Transverse colon (tissue), 4 donors: ENCODE results near the gene ICAM4. TPM values are rescaled to one million over a fixed set of nuclear protein-coding genes. Genes with fewer than 3 reads are reported as not detected.
"Not testable (repeated sequence)": the region's sequence is repeated elsewhere in the genome, so short reads cannot be mapped to it uniquely, and the experiment has no call there.

Experiments
- DNase-seq: peaks from one replicate; pipeline ENCODE4 v3.0.0-alpha.2; 2019
- H3K27ac ChIP-seq, 4 donors: fragments of 200-600 bp; sonication (generic); 2 replicates each; pipeline ENCODE4 v1.5.1; 2016 to 2018; ENCODE audit warnings: inconsistent platforms in 4 of 4
- H3K27me3 ChIP-seq: fragments of 200-600 bp; sonication (generic); 2 replicates; pipeline ENCODE4 v1.5.1; 2017; ENCODE audit warnings: inconsistent platforms
- H3K36me3 ChIP-seq, 4 donors: fragments of 200-600 bp; sonication (generic); 2 replicates each; pipeline ENCODE4 v1.5.1; 2017 to 2019; ENCODE audit warnings: inconsistent platforms in 4 of 4
- H3K4me1 ChIP-seq, 4 donors: fragments of 200-600 bp; sonication (generic); 2 replicates each; pipeline ENCODE4 v1.5.1; 2017 to 2020; ENCODE audit warnings: inconsistent platforms in 4 of 4
- H3K4me3 ChIP-seq, 4 donors: fragments of 200-600 bp; sonication (generic); 1 replicate in 1 of 4; 2 replicates in 3 of 4; pipeline versions ENCODE4 v1.5.1 to v1.6.1; 2017 to 2019; ENCODE audit warnings: inconsistent platforms in 4 of 4
- H3K9me3 ChIP-seq, 2 donors: fragments of 200-600 bp; sonication (generic); 2 replicates each; pipeline ENCODE4 v1.5.1; 2017 to 2019; ENCODE audit warnings: inconsistent platforms in 2 of 2
- EP300 ChIP-seq: sonication (generic); formaldehyde crosslinking; IDR thresholded peaks from one replicate; pipeline ENCODE4 v1.6.1; 2017; ENCODE audit warnings: antibody characterized with exemption, low read depth
- POLR2A ChIP-seq: fragments of 450-650 bp; IDR thresholded peaks from one replicate; pipeline ENCODE4 v1.6.1; 2016; ENCODE audit warnings: antibody characterized with exemption, mild to moderate bottlenecking, moderate library complexity
- POLR2AphosphoS5 ChIP-seq, 3 donors: sonication (generic); formaldehyde crosslinking; IDR thresholded peaks; one replicate each; pipeline ENCODE4 v1.6.1; 2016; ENCODE audit warnings: antibody characterized with exemption in 3 of 3
- WGBS, 2 donors: methylation state at CpG; one replicate each; pipeline ENCODE4 v1.1.5; 2018; ENCODE audit warnings: low coverage in 1 of 2; 5-methylcytosine and 5-hydroxymethylcytosine counted together
- in situ Hi-C, 4 donors: fragments of 200-750 bp; cut with MboI; loops; one replicate each; pipeline versions ENCODE4 v1.15.0 to v1.15.1; 2017; ENCODE audit warnings: low sequenced_read_pairs in 3 of 4, low pct_ligation_motif_present in 1 of 4, low pct_unique_long_range_greater_than_20kb in 1 of 4
- intact Hi-C: fragments of 100-400 bp; cut with DNase I; formaldehyde crosslinking; loops from one replicate; pipeline ENCODE4 v1.15.1; 2023; ENCODE audit warnings: low total_unique reads
- total RNA-seq, 4 donors: library from RNA; depleted of rRNA; stranded (reverse); fragments of >200 nt; gene quantifications; one replicate each; pipeline ENCODE4 v1.1.0, GENCODE V29; 2016
- TF ChIP-seq, protein P1 (sequence below), 5 experiments: fragments of 200-600 bp in 3 of 5; fragments of 450-650 bp in 2 of 5; sonication (generic) in 3 of 5; IDR thresholded peaks; 1 replicate in 2 of 5; 2 replicates in 3 of 5; pipeline ENCODE4 v1.5.1; 2016 to 2017; ENCODE audit warnings: antibody characterized with exemption in 5 of 5, inconsistent platforms in 3 of 5, mild to moderate bottlenecking in 2 of 5, moderate library complexity in 1 of 5

ICAM4 gene
- total RNA-seq, 4 donors from 2014 or later: 0.48 to 0.55 TPM; not detected in 2

DNA sequence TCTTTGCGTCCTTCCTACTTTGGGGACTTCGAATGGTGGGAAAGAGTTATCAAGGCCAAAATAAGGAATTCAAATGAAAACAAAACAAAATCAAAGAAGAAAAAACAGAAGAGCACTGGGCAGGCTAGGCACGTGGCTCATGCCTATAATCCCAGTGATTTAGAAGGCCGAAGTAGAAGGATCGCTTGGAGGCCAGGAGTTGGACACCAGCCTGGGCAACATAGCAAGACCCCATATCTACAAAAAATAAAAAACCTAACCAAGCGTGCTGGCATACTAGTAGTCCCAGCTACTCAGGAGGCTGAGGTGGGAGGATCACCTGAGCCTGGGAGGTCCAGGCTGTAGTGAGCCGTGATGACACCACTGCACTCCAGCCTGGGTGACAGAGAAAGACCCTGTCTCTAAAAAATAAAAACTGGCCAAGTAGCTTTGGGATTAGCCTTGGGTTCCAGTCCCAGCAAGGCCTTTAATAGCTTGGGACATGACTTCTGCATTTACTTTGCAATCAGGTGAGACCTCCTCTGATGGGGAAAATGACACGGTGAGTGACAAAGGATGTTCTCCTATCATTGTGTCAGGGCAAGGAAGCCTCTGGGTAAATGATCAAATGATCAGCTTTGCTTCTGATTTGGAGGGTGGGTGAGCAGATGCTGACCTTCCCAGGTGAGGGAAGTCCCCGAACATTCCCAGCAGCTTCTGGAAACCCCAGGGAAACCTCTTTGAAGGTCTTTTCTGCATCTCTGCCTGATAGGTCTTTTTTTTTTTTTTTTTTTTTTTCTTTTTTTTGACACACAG is 8.8 kb upstream of the ICAM4 start:
- TF ChIP-seq POLR2A: no peak
- TF ChIP-seq, protein P1, sequence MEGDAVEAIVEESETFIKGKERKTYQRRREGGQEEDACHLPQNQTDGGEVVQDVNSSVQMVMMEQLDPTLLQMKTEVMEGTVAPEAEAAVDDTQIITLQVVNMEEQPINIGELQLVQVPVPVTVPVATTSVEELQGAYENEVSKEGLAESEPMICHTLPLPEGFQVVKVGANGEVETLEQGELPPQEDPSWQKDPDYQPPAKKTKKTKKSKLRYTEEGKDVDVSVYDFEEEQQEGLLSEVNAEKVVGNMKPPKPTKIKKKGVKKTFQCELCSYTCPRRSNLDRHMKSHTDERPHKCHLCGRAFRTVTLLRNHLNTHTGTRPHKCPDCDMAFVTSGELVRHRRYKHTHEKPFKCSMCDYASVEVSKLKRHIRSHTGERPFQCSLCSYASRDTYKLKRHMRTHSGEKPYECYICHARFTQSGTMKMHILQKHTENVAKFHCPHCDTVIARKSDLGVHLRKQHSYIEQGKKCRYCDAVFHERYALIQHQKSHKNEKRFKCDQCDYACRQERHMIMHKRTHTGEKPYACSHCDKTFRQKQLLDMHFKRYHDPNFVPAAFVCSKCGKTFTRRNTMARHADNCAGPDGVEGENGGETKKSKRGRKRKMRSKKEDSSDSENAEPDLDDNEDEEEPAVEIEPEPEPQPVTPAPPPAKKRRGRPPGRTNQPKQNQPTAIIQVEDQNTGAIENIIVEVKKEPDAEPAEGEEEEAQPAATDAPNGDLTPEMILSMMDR (IDR thresholded peaks at IDR 0.05): no peak
- no peak for TF ChIP-seq EP300
- TF ChIP-seq POLR2AphosphoS5 (IDR thresholded peaks at IDR 0.05): no peak
- no peak overlapping the region for H3K27ac ChIP-seq
- intact Hi-C loops (no loop called here), in situ Hi-C loops (no loop called here)
- H3K27me3 ChIP-seq: no peaks in the 10 kb centered on the region
- H3K9me3 ChIP-seq: no peaks in the 10 kb centered on the region
- H3K4me1 ChIP-seq: peaks cover 0 to 3% (median 0%) of the 10 kb centered on the region in 4 donors
- H3K36me3 ChIP-seq: no peaks in the 10 kb centered on the region
- H3K4me3 ChIP-seq: no peak overlapping the region
- 88 to 90% methylated on average over 4 to 9 of the region's 9 CpGs for WGBS, 2 donors
- DNase-seq: no peak

DNA sequence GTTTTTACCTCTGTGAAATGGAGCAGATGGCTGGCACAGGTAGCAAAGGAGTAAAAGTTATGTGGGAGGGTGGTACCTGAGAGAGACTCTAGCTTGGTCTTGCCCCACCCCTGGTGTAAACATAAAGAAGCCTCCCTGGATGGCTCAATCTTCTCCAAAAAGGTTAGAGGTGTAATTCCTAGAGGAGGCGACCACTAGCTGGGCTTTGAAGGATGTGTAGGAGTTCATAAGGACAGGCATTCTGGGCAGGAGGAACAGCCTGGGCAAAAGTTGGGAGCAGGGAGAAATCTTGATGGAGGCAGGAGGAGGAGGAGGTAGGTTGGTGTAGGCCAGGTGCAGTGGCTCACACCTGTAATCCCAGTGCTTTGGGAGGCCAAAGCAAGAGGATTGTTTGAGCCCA is 7.8 kb upstream of the ICAM4 start:
- H3K27me3 ChIP-seq: no peaks in the 10 kb centered on the region
- H3K4me1 ChIP-seq: no peaks in the 10 kb centered on the region
- no peak overlapping the region for H3K4me3 ChIP-seq
- in situ Hi-C loops (no loop called here), intact Hi-C loops (no loop called here)
- H3K36me3 ChIP-seq: no peaks in the 10 kb centered on the region
- no peak for DNase-seq
- H3K27ac ChIP-seq: no peak overlapping the region
- no peaks in the 10 kb centered on the region for H3K9me3 ChIP-seq
- WGBS, 2 donors: 100% methylated on average over 1 of the region's 1 CpG; no CpG with 5 or more reads in 1 of the 2 donors
- TF ChIP-seq POLR2A (no peak), EP300 (no peak), POLR2AphosphoS5 (IDR thresholded peaks at IDR 0.05) (no peak)
- TF ChIP-seq, protein P1 (IDR thresholded peaks at IDR 0.05): no peak

DNA sequence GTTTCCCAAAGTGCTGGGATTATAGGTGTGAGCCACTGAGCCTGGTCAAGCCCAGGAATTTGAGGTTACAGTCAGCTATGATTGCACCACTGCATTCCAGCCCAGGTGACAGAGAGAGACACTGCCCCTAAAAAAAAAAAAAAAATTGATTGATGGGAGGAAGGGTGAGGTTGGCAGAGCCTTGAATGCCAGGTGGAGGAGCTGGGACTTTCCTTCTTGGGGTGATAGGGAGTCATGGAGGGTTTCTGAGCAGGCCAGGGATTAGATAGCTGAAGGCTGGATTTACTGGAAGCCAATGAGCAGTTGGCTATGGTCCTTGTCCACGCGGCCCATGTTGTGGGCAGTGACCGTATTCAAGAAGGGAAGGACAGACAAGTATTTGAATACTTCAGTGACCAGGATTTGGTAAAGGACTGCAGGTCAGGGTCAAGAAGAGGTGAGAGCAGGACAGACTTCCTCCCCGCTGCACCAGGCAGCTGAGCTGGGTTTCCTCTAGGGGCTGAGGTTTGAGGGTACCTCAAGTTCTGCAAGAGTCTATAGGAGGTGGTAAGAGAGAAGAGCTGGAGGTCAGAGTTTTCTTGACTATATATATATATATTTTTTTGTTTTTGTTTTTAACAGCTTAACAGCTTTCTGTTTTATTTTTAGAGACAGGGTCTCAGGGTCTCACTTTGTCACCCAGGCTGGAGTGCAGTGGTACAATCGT is 6.9 kb upstream of the ICAM4 start:
- TF ChIP-seq, protein P1 (IDR thresholded peaks at IDR 0.05): no peak
- no peak for TF ChIP-seq POLR2AphosphoS5 (IDR thresholded peaks at IDR 0.05)
- TF ChIP-seq EP300: no peak
- TF ChIP-seq POLR2A: no peak
- no peaks in the 10 kb centered on the region for H3K9me3 ChIP-seq
- intact Hi-C loops (no loop called here), in situ Hi-C loops (no loop called here)
- no peaks in the 10 kb centered on the region for H3K36me3 ChIP-seq
- H3K4me1 ChIP-seq: no peaks in the 10 kb centered on the region
- no peak overlapping the region for H3K27ac ChIP-seq
- H3K4me3 ChIP-seq: no peak overlapping the region
- H3K27me3 ChIP-seq: no peaks in the 10 kb centered on the region
- no peak for DNase-seq
- 60 to 78% methylated on average over 1 to 5 of the region's 5 CpGs for WGBS, 2 donors

DNA sequence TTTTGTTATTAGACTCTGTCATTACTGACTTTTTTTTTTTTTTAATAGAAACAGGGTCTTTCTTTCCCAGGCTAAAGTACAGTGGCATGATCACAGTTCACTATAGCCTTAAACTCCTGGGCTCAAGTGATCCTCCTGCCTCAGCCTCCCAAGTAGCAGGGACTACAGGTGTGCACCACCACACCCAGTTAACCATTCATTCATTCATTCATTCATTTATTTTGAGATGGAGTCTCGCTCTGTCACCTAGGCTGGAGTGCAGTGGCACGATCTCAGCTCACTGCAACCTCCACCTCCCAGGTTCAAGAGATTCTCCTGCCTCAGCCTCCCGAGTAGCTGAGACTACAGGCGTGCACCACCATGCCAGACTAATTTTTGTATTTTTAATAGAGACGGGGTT is 4.7 kb upstream of the ICAM4 start:
- in situ Hi-C loops, DNase-seq, intact Hi-C loops, H3K9me3 ChIP-seq, H3K27ac ChIP-seq, H3K36me3 ChIP-seq, H3K4me3 ChIP-seq, H3K27me3 ChIP-seq, H3K4me1 ChIP-seq: not testable (repeated sequence)
- 92 to 100% methylated on average over 2 to 5 of the region's 5 CpGs for WGBS, 2 donors
